ENCODE results near the gene PARP12.

The PARP12 gene

GRCh38 chr7:139974179-139974811, 88.5 kb downstream of the PARP12 start:
- H3K4me1 ChIP-seq (ENCODE audit: control insufficient read depth, insufficient read depth, low read length) = no peaks in the 10 kb centered on the region; the same call in 1 of the 2 replicates
- H3K36me3 ChIP-seq (ENCODE audit: control insufficient read depth in 2 of 2, insufficient read depth in 1 of 2, low read length in 2 of 2) = no peaks in the 10 kb centered on the region
- no peak overlapping the region for H3K27ac ChIP-seq (ENCODE audit: extremely low read depth, low read depth, low read length)
- CTCF ChIA-PET = interaction anchor here (0.6 to 1.1 kb wide), 2 partner anchors 33 to 331 kb away, joined by 3 to 4 read pairs; no protein-coding TSS in a partner anchor
- no peak for TF ChIP-seq ZNF513 (tag by site-specific recombination; IDR thresholded peaks at IDR 0.05)
- TF ChIP-seq ZBTB6 (tag by site-specific recombination; IDR thresholded peaks at IDR 0.05) = no peak
- TF ChIP-seq ZNF518A (tag by site-specific recombination; conservative IDR thresholded peaks at IDR 0.05; ENCODE audit: low read depth) = no peak
- TF ChIP-seq ZEB2 (tag by site-specific recombination; IDR thresholded peaks at IDR 0.05) = no peak
- no peak for TF ChIP-seq ZNF555 (tag by site-specific recombination; conservative IDR thresholded peaks at IDR 0.05)
- no peak for TF ChIP-seq ZNF664 (tag by site-specific recombination; IDR thresholded peaks at IDR 0.05)
- no peak for TF ChIP-seq MYNN (tag by site-specific recombination; IDR thresholded peaks at IDR 0.05; ENCODE audit: borderline replicate concordance)
- TF ChIP-seq ZNF324 (tag by site-specific recombination; IDR thresholded peaks at IDR 0.05) = no peak
- TF ChIP-seq ZNF549 (tag by site-specific recombination; IDR thresholded peaks at IDR 0.05) = no peak
- TF ChIP-seq TCF7L2 (IDR thresholded peaks at IDR 0.05; ENCODE audit: borderline replicate concordance, low read depth, low read length) = no peak
- no peak for TF ChIP-seq BCL6B (tag by site-specific recombination; IDR thresholded peaks at IDR 0.05)
- TF ChIP-seq MZF1 (tag by site-specific recombination; IDR thresholded peaks at IDR 0.05; ENCODE audit: borderline replicate concordance) = no peak
- no peaks in the 10 kb centered on the region for H3K9me3 ChIP-seq (ENCODE audit: control insufficient read depth, insufficient read depth, low read depth, low read length)
- POLR2A ChIA-PET = no interaction called here
- no peak overlapping the region for H3K4me3 ChIP-seq (ENCODE audit: low read depth, low read length)

Measured in HEK293 (cell line).